HG03135 (cell line): Measurements from ENCODE around the gene DNAH2.

Experiments used
- ATAC-seq: cut with Tn5 transposase; IDR thresholded peaks from one replicate; pipeline ENCODE4 v1.9.1; 2021; ENCODE audit warnings: mild to moderate bottlenecking, moderate library complexity; ENCODE audit not compliant: unreplicated experiment

The DNAH2 gene

GRCh38 chr17:7703584-7704479 lies 13.7 kb upstream of the DNAH2 start:
- no peak for ATAC-seq

DNA sequence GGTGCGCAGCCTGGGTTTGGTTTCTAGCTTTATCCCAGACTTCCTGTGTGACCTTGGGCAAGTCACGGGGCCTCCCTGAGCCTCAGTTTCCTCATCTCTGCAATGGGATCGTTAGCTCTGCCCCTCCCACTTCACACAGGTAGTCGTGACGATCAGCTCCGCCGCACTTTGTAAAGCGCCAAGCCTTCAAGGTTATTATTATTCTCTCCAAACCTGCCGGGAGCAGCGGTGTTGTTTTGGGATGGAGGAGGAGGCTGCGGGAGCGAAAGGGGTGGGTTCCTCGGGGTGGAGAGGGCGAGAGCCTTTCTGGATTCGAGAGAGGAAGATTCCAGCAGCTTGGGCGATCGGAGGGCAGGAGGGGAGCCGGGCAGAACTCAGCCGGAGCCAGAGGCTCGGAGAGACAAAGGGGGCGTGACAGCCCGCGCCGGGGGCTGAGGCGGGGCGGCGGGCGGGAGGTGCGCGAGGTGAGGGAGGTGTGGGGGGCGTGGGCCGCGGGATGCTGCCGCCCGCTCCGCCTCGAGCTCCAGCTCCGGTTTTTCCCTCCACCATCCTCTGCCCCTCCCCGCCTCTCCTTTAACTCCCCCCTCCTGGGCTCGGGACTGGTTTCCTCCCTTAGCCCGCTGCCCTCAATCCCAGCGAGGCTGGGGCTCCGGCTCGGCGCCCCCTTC lies 12.8 kb upstream of the DNAH2 start, which contains the start of gene EFNB3:
Gene EFNB3 (plus strand): TSS at position 602 of the 668 bp plus-strand sequence. CDS start 397 bp downstream, outside the sequence.
- ATAC-seq = no peak

DNA sequence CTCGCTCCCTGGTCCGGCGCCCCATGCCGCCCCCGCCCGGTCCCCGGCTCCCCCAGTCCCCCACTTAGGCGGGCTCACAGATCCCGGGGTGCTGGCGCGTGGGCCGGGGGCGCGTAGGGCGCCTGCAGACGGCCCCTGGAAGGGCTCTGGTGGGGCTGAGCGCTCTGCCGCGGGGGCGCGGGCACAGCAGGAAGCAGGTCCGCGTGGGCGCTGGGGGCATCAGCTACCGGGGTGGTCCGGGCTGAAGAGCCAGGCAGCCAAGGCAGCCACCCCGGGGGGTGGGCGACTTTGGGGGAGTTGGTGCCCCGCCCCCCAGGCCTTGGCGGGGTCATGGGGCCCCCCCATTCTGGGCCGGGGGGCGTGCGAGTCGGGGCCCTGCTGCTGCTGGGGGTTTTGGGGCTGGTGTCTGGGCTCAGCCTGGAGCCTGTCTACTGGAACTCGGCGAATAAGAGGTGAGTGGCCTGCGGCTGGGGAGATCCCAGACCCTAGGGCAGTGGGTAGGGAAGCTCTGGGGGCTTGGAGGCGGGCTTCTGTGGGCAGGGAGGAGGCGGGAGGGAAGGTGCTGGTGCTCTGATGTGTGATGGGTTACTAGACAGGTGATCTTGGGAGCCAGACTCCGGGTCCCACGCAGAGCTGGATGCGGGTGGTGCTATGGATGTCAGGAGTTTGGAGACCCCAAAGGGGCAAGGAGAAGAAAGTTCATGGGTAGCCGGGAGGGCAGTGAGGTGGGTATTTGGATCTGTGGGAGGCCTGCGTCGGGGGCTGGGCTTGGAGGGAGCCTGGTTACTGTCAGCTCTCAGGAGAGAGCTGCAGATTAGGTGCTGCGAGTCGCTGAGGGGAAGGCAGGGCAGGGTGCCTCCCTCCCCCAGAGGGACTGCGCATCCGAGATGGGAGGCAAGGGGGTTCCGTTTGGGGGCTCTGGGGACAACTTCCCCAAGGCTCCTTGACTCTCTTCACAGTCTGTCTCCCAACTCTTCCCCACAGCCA lies 12.0 kb upstream of the DNAH2 start:
- ATAC-seq = no peak

GRCh38 chr17:7706631-7707354 lies 10.8 kb upstream of the DNAH2 start:
- no peak for ATAC-seq

- ATAC-seq = no peak
These were observed 10.1 kb upstream of the DNAH2 start for GRCh38 chr17:7707446-7707845.

- no peak for ATAC-seq
These were observed 9.4 kb upstream of the DNAH2 start for GRCh38 chr17:7707858-7708750.

DNA sequence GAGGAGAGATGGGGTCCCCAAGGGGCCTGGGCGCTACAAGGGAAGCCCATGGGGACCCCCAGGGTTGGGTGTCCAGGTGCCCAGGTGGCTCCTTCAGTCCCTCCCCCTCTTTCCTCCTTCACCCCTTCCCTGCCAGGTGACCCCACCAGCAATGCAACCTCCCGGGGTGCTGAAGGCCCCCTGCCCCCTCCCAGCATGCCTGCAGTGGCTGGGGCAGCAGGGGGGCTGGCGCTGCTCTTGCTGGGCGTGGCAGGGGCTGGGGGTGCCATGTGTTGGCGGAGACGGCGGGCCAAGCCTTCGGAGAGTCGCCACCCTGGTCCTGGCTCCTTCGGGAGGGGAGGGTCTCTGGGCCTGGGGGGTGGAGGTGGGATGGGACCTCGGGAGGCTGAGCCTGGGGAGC lies 8.5 kb upstream of the DNAH2 start:
- ATAC-seq = no peak

GRCh38 chr17:7710301-7710700 lies 7.2 kb upstream of the DNAH2 start:
- no peak for ATAC-seq

DNA sequence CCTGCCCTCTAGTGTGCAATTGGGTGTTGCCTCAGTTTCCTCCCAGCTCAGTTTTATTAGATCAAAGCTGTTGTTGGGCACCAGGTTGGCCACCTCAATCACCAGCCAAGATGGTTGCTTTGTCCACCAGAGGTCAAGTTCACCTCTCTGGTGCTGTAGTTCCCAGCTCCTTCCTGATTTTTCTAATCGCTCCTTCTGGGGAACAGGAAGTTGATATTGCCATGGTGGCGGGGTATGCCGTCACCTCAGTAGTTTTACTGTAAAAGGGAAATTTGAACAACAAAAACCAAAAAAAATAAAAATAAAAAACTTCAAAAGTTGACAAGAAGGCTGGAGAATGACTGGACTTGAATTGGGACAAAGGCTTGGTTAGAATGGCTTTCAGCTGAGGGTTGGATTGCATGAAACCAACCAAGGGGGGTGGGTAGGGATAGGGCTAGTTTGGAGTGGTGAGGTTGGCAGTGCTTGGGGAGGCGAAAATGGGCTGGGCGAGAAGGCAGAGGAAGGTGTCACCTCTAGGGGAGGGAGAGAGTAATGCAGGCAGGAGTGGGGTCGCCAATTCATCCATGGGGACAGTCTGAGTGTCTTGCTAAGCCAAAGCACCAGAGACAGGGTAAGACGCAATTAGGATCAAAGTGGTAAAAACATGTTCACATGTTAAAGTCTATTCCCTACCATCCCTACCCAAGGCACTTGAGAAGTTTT lies 6.3 kb upstream of the DNAH2 start:
- ATAC-seq = no peak

DNA sequence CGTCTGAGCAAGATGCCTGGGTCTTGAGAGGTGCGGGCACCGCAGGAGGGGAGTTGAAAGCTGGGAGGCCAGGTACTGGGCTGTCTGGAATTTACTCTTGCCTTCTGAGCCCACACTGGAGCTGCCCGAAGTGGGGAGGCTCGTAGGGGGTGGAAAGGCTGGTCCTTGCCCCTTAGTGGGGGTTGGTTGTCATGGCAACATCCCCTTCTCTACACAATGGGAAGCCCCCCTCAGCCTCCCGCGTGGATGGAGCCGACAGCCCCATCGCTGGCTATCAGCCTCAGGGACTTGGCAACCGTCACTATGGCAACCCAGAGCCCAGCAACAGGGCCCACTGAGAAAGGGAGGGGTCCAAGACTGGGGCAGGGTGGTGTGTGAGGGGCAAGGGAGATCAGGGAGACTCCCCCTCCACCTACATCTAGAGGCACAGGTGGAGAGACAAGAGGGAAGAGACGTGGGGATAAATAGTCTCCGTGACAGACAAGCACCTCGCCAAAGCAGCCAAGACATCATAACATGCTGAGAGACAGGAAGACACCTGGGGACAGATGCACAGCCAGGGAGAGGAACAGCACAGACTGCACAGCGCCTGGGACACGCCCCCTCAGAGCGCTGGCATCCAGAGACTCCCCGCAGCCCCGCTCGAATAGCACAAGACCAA lies 5.3 kb upstream of the DNAH2 start:
- ATAC-seq = no peak

DNA sequence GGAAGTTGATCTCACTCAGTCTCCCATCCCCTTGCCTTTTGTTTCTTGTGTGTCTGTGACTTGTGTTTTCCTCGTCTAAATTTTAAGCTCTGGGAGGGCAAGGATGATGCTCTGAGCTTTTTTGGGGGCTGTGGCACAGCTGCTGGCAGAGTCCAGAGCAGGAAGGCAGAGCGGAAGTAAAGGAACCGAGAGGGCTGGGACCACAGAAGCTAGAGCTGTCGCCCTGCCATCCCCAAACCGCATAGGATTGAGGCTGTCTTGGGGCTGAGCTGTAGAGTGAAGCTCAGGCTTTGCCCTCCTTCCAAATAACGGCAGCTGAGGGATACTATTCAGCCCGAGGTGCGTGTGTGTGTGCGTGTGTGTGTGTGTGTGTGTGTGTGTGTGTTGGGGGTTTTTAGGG lies 3.8 kb upstream of the DNAH2 start:
- ATAC-seq = no peak

DNA sequence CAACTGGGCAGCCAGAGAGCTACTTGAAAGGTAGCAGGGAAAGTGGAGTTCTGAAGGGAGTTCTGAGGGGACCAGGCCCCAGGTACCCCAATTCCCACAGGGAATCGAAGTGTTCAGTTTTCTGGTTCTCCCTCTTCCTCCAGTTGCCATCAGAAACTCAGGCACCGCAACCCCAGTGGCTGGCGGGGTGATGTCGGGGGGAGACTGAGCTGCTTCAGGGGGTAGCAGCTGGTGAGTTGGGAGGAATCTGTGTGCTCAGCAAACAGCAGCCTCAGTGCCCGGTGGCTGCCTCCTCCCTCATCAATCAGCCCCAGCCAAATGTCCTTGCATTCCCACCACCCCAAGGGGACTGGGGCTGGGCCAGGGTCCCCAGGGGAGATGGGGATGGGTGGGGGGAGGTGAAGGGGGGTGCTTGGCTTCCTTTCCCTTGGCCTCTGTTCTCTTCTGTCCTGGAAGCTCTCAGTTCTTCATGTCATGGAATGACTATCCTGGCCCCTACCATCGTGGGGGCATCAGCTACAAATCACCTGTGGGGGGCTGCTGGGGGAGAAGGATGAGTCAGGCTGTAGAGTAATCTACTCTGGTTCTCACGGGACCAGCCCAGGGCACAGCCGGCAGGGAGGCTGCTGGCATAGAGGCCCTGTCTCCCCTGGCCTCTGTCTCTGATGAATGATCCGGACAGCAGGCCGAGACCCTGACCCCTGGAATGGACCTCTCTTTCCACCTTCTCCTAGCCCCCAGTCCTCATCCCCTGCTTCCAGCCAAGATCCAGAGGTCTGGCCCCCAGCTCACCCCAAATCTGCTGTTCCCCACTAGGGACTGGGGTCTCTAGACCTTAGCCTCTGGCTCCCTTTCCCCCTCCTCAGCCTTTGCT lies 2.6 kb upstream of the DNAH2 start:
- ATAC-seq = no peak

GRCh38 chr17:7715936-7716886 lies 1.3 kb upstream of the DNAH2 start:
- no peak for ATAC-seq

- no peak for ATAC-seq
These were observed 309 bp downstream of the DNAH2 start for GRCh38 chr17:7717756-7718350.

DNA sequence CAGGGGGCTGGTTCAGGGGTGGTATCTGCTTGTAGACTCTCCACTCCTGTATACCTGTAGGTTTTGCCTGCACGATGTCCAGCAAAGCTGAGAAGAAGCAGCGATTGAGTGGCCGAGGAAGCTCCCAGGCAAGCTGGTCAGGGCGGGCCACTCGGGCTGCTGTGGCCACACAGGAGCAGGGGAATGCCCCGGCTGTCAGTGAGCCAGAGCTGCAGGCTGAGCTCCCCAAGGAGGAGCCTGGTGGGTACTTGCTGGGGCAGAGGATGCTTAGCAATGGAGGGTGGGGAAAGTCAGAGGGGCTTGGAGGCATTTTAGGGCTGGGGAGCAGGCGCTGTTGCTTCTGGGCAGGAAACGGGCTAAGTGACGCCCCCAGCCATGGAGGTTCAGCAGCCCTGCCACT lies 2.1 kb downstream of the DNAH2 start:
- no peak for ATAC-seq

DNA sequence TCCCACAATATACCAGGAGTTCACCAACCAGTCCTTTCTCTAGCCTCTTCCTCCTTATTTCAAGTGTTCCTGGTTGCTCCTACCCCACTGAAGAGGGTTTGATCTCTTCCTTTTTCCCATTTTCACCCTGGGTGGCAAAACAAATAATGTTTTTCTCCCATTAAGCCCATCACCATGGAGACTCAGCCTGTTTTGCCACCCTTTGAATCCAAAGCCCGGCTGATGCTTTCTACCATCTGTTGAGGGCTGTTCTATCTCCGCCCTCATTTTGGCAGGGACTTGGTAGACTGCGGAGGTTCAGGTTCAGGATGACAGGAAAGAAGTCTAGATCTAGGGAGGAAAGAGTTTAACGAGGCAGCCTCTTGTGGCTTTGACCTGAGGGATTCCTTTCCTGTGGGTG lies 2.6 kb downstream of the DNAH2 start:
- ATAC-seq = no peak
